ENCODE data around the gene LY6G6F.
"Not testable (repeated sequence)": the region's sequence is repeated elsewhere in the genome, so short reads cannot be mapped to it uniquely, and the experiment has no call there.

LY6G6F gene

GRCh38 chr6:31708224-31708623, 1.6 kb downstream of the LY6G6F start:
- H3K27me3 ChIP-seq (ENCODE audit: low read length), result no peaks in the 10 kb centered on the region
- peaks cover 6% of the 10 kb centered on the region for H3F3A ChIP-seq (ENCODE audit: insufficient read depth)
- no peak overlapping the region for H3K4me3 ChIP-seq (ENCODE audit: insufficient read depth, low read length, poor library complexity, severe bottlenecking)
- no peaks in the 10 kb centered on the region for H3K36me3 ChIP-seq (ENCODE audit: low read length)
- no peak overlapping the region for H3K27ac ChIP-seq (ENCODE audit: low read depth, low read length)
- no peak overlapping the region for H2AFZ ChIP-seq (ENCODE audit: low read depth, low read length, severe bottlenecking)
- no peaks in the 10 kb centered on the region for H3K79me2 ChIP-seq (ENCODE audit: insufficient read depth, low read length)
- H3K9me3 ChIP-seq (ENCODE audit: insufficient read depth, low read length), result no peaks in the 10 kb centered on the region
- H3K9ac ChIP-seq (ENCODE audit: low read length), result no peak overlapping the region
- no peaks in the 10 kb centered on the region for H3K9me2 ChIP-seq (replicated peaks; ENCODE audit: insufficient read depth, low read length)
- no peaks in the 10 kb centered on the region for H4K20me1 ChIP-seq (ENCODE audit: low read depth, low read length)
- TF ChIP-seq CTCF (IDR thresholded peaks at IDR 0.05; ENCODE audit: insufficient read depth, low read length, poor library complexity, severe bottlenecking), result no peak
- no peak for TF ChIP-seq EZH2phosphoT487 (conservative IDR thresholded peaks at IDR 0.05; ENCODE audit: low read length)
- no peak overlapping the region for H3K4me2 ChIP-seq (ENCODE audit: low read depth, low read length, poor library complexity, severe bottlenecking)

GRCh38 chr6:31709157-31709556, 2.5 kb downstream of the LY6G6F start:
- H3K9me2 ChIP-seq (replicated peaks; ENCODE audit: insufficient read depth, low read length); H2AFZ ChIP-seq (ENCODE audit: low read depth, low read length, severe bottlenecking); H3K9ac ChIP-seq (ENCODE audit: low read length); H3K27ac ChIP-seq (ENCODE audit: low read depth, low read length); H3F3A ChIP-seq (ENCODE audit: insufficient read depth); H3K9me3 ChIP-seq (ENCODE audit: insufficient read depth, low read length); H3K27me3 ChIP-seq (ENCODE audit: low read length); H3K79me2 ChIP-seq (ENCODE audit: insufficient read depth, low read length); H3K4me3 ChIP-seq (ENCODE audit: insufficient read depth, low read length, poor library complexity, severe bottlenecking); H4K20me1 ChIP-seq (ENCODE audit: low read depth, low read length); H3K4me2 ChIP-seq (ENCODE audit: low read depth, low read length, poor library complexity, severe bottlenecking); H3K36me3 ChIP-seq (ENCODE audit: low read length): not testable (repeated sequence)

GRCh38 chr6:31710523-31711219, 4.0 kb downstream of the LY6G6F start:
- H3K27ac ChIP-seq (ENCODE audit: low read depth, low read length), result no peak overlapping the region
- no peak overlapping the region for H3K4me3 ChIP-seq (ENCODE audit: insufficient read depth, low read length, poor library complexity, severe bottlenecking)
- no peaks in the 10 kb centered on the region for H3K79me2 ChIP-seq (ENCODE audit: insufficient read depth, low read length)
- no peaks in the 10 kb centered on the region for H3K9me2 ChIP-seq (replicated peaks; ENCODE audit: insufficient read depth, low read length)
- no peaks in the 10 kb centered on the region for H4K20me1 ChIP-seq (ENCODE audit: low read depth, low read length)
- no peaks in the 10 kb centered on the region for H3K27me3 ChIP-seq (ENCODE audit: low read length)
- no peak overlapping the region for H2AFZ ChIP-seq (ENCODE audit: low read depth, low read length, severe bottlenecking)
- no peaks in the 10 kb centered on the region for H3K36me3 ChIP-seq (ENCODE audit: low read length)
- H3K9ac ChIP-seq (ENCODE audit: low read length), result no peak overlapping the region
- H3K4me2 ChIP-seq (ENCODE audit: low read depth, low read length, poor library complexity, severe bottlenecking), result no peak overlapping the region
- H3K9me3 ChIP-seq (ENCODE audit: insufficient read depth, low read length), result no peaks in the 10 kb centered on the region
- H3F3A ChIP-seq (ENCODE audit: insufficient read depth), result no peaks in the 10 kb centered on the region
- TF ChIP-seq EZH2phosphoT487 (conservative IDR thresholded peaks at IDR 0.05; ENCODE audit: low read length), result no peak
- no peak for TF ChIP-seq CTCF (IDR thresholded peaks at IDR 0.05; ENCODE audit: insufficient read depth, low read length, poor library complexity, severe bottlenecking)

GRCh38 chr6:31711233-31711632, 4.6 kb downstream of the LY6G6F start:
- Histone ChIP-seq H4K20me1 (ENCODE audit: low read depth, low read length) (no peaks in the 10 kb centered on the region), H3K4me2 (ENCODE audit: low read depth, low read length, poor library complexity, severe bottlenecking) (no peak overlapping the region), H3K4me3 (ENCODE audit: insufficient read depth, low read length, poor library complexity, severe bottlenecking) (no peak overlapping the region), H2AFZ (ENCODE audit: low read depth, low read length, severe bottlenecking) (no peak overlapping the region), H3K27me3 (ENCODE audit: low read length) (no peaks in the 10 kb centered on the region), H3K79me2 (ENCODE audit: insufficient read depth, low read length) (no peaks in the 10 kb centered on the region), H3K27ac (ENCODE audit: low read depth, low read length) (no peak overlapping the region), H3K36me3 (ENCODE audit: low read length) (no peaks in the 10 kb centered on the region), H3F3A (ENCODE audit: insufficient read depth) (no peaks in the 10 kb centered on the region), H3K9me2 (replicated peaks; ENCODE audit: insufficient read depth, low read length) (no peaks in the 10 kb centered on the region), H3K9me3 (ENCODE audit: insufficient read depth, low read length) (no peaks in the 10 kb centered on the region), H3K9ac (ENCODE audit: low read length) (no peak overlapping the region)
- TF ChIP-seq CTCF (IDR thresholded peaks at IDR 0.05; ENCODE audit: insufficient read depth, low read length, poor library complexity, severe bottlenecking), result no peak
- no peak for TF ChIP-seq EZH2phosphoT487 (conservative IDR thresholded peaks at IDR 0.05; ENCODE audit: low read length)
